Measurements from ENCODE around the gene FBXW7.

GRCh38 chr4:152556283-152556682 is 20.4 kb upstream of the FBXW7 start:
- TF ChIP-seq CTCF (tag by site-specific recombination; IDR thresholded peaks at IDR 0.05) (no peak), ZNF549 (tag by site-specific recombination; IDR thresholded peaks at IDR 0.05) (no peak), ZNF155 (tag by site-specific recombination; IDR thresholded peaks at IDR 0.05) (no peak), ZNF776 (tag by site-specific recombination; IDR thresholded peaks at IDR 0.05; ENCODE audit: borderline replicate concordance) (no peak), ZFHX2 (tag by site-specific recombination; conservative IDR thresholded peaks at IDR 0.05) (no peak), SP2 (tag by site-specific recombination; IDR thresholded peaks at IDR 0.05) (no peak), ZNF140 (tag by site-specific recombination; IDR thresholded peaks at IDR 0.05) (no peak)
- TF ChIP-seq, protein P1, sequence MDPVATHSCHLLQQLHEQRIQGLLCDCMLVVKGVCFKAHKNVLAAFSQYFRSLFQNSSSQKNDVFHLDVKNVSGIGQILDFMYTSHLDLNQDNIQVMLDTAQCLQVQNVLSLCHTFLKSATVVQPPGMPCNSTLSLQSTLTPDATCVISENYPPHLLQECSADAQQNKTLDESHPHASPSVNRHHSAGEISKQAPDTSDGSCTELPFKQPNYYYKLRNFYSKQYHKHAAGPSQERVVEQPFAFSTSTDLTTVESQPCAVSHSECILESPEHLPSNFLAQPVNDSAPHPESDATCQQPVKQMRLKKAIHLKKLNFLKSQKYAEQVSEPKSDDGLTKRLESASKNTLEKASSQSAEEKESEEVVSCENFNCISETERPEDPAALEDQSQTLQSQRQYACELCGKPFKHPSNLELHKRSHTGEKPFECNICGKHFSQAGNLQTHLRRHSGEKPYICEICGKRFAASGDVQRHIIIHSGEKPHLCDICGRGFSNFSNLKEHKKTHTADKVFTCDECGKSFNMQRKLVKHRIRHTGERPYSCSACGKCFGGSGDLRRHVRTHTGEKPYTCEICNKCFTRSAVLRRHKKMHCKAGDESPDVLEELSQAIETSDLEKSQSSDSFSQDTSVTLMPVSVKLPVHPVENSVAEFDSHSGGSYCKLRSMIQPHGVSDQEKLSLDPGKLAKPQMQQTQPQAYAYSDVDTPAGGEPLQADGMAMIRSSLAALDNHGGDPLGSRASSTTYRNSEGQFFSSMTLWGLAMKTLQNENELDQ (tag by site-specific recombination; IDR thresholded peaks at IDR 0.05; ENCODE audit: low read depth), result no peak
